ENCODE data around the gene FCGBP.
"Not testable (repeated sequence)": the region's sequence is repeated elsewhere in the genome, so short reads cannot be mapped to it uniquely, and the experiment has no call there.

The FCGBP gene

DNA sequence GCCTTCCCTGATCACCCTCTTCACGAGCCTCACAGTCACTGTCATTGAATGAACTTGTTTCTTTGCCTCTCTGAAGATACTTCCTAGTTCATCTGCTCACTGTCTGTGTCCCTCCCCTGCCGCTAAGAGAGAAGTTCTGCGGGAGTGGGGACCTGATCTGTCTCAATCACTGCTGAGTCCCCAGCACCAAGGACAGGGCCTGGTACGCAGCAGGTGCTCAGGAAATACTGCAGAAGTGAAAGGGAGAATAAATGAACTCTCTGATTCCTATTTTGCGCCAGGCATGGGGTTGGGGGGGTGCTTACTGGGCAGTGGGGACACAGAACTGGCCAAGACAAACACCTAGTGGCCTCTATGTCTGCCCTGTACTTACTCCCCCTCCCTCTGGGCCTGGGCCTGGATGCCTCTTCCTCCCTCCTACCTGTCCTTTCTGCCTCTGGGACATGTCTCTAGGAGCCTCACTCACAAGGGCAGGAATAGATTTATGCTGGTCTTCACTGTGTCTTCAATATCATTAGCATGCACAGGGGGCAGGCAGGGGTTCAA, 17.5 kb downstream of the FCGBP start:
- no peak for DNase-seq

DNA sequence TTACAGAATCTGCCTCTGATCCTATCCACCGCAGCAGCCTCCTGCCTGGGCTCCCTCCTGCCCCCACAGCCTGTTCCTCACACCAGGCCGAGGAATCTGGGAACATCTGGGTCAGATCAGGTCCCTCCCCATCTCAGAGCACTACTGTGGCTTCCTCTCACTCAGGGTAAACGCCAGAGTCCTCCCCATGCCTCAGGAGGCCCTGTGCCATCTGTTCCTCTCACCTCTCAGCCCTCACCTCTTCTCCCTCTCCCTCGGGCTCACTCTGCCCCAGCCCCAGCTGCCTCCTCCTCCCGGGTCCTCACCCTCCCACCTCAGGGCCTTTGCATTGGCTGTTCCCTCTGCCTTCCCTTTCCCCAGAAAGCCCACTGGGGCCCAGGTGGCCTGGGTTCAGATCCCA, 18.2 kb downstream of the FCGBP start:
- no peak for DNase-seq

DNA sequence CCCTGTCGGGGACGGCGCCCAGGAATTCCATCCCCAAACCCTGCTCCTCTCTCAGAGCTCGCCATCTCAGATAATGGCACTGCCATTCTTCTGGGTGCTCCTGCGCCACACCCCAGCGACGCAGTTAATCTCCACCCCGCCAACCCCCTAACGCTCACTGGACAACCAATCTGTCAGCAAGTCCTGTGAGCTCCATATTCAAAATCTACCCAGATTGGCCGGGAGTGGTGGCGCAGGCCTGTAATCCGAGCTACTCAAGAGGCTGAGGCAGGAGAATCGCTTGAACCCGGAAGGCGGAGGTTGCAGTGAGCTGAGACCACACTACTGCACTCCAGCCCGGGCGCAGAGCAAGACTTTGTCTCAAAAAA, 18.6 kb downstream of the FCGBP start:
- DNase-seq = no peak

DNA sequence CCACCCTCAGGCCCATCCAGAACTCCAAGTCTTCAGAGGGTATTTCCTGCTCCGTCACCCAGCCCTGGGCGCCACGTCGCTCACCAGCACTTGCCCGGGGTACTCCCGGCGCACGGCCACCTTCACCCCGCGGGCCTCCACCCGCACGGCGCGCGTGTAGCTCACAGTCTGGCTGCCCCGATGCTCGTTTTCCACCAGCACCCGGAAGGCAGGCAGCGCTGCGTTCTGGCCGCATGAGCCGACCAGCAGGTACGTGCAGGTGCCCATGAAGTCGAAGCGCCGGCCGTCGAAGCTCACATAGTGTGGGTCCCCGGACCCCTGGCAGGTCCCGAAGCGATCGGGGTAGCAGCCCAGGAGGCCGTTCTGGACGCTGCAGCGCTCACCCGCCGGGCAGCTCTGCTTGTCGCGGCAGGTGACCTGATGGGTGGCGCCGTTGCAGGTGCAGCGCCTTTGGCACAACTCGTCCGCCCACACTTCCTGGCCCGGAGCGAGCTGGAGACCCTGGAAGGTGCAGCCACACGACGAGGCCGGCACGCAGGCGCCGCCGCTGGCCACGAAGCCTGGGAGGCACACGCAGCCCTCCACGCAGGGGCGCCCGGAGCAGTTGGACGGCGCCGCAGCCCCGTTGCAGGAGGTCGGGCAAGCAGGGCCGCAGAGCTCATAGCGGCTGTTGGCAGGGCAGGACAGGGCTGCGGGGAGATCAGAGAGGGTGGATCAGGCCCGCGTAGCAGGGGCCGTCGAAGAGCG, 19.2 kb downstream of the FCGBP start:
- no peak for DNase-seq

DNA sequence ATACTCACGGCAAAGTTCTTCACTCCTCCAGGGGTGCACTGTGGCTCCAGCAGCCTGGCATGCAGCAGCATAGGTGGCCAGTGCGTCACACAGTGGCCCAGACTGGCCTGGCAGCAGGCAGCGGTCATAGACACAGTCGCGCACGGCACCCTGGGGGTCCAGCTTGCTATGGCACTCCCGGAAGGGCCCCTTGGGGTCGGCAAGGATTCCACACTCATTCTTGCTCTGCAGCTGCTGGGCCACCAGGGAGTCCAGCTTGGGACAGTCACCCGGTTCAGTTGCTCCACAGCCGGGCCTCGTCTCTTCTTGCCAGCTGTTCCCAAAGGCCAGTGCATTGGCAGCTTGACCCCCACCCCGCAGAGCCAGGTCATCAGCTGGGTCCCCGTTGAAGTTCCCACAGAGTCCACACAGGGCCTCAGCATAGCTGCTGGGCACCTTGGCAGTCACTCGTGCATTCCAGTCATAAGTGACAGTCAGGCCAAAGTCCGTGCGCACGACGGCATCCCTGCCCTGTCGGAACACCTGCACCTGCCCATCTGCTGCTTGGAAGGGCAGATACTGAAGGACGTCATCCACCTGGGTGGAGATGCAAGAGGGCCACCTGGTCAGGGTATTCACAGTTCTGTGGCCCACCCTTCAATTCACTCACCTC, 20.6 kb downstream of the FCGBP start:
- DNase-seq = no peak

DNA sequence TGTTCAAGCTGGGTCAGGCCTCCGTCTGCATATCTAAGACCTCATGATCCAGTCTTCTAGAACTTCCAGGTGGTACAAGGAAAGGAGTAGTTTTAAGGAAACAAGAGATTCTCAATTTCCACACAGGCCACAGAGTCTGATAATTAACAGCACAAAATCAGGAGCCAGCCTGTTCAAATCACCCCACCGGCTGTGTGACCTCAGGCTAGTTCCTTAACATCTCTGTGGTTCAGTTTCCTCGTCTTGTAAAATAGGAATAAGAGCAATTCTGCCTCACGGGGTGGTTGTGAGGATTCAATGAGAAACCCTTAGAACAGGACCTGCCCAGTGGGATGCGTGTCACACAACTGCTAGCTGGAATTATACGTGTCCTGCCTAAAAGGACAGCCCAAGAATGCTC, 25.6 kb downstream of the FCGBP start:
- no peak for DNase-seq

DNA sequence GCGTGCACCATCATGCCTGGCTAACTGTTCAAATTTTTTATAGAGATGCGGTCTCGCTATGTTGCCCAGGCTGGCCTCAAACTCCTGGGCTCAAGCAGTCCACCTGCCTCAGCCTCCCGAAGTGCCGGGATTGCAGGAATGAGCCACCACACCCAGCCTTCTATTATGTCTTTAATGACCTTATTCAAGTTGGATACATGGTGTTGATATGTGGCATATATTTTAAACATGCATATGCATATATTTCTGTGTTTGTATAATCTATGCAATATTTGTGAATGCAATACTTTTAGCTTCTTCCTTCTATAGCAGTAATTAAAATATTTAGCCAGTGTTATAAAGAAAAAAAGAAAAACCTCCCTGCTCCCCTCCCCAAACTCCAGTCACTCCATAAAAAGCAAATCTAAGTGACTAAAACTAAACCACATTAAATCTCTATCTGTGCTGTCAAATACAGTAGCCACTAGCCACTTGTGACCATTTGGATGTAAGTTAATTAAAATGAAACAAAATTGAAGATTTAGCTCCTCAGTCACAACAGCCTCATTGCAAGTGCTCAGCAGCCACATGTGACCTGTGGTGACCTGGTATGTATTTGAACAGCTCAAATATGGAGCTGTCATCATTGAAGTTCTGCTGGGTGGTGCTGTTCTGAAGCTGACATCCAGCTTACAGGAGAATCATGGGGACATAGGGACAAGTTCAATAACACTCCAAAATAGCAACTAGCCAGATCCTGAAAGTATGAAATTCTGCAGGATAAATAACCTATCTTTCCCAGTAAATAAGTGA, 27.4 kb downstream of the FCGBP start:
- no peak for DNase-seq

DNA sequence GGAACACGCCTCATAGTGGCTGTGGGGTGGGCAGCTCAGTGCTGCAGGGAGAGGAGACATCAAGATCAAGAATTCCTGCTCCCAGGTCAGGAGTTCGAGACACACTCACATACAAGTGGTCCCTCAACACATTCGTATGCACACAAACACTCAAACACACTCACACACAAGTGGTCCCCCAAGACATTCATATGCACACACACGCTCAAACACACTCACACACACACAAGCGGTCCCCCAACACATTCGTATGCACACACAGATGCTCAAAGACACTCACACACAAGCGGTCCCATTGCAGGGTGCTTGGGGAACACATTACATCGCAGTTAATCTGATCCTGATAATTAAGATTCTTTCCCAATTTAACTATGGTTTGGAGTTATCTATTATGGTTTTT, 28.2 kb downstream of the FCGBP start:
- no peak for DNase-seq

DNA sequence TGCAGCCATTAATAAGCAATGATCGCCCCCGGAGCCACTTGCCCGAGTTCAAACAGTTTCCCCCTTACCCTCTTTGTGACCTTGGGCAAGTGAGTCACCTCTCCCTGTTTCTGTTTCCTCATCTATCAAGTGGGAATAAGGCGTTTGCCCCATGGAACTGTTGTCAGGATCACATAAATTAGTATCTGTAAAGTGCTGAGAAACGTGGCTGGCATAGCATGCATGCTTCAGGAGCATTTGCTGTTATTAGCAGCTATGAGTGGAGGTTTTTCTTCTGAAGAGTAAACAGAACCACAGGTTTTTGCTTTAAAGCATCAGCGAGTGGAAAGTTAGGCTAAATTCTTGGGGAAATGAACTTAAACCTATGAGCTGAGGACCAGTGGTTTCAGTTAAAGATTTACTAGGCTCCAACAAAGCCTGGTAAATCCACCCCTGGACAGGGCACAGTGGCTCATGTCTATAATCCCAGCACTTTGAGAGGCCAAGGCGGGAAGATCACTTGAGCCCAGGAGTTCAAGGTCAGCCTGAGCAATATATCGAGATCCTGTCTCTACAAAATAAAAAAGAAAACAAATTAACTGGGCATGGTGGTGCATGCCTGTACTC, 30.8 kb downstream of the FCGBP start:
- DNase-seq = not testable (repeated sequence)

DNA sequence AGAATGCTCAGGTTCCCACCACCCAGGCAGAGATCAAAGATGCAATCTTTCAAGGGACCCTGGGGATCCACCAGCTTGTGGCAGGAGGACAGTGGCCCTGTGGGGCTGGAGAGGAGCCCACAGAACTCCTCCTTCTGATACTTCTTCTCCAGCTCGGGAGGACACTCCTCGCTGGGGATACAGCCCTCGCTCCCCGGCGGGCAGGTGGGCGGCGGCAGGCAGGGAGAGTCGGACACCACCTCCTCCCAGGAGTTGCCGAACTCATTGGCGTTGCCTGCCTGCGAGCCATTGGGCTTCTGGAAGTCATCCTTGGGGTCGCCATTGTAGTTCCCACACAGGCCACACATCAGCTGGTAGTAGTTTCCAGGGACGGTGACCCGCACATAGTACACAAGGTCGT, 32.1 kb downstream of the FCGBP start:
- not testable (repeated sequence) for DNase-seq

DNA sequence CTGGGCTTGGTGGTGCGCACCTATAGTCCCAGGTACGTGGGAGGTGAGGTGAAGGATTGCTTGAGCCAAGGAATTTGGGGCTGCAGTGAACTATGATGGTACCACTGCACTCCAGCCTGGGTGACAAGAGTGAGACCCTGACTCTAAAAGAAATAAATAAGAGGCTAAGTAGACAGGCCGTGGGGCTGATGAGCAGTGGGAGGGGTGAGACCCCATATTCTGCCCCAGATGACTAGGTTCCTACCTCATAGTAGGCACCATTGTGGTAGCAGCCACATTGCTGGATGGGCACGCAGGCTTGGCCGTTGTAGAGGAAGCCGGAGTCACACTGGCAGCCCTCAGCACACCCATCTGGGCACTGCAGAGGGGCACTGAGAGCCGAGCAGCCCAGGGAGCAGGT, 32.8 kb downstream of the FCGBP start:
- not testable (repeated sequence) for DNase-seq

DNA sequence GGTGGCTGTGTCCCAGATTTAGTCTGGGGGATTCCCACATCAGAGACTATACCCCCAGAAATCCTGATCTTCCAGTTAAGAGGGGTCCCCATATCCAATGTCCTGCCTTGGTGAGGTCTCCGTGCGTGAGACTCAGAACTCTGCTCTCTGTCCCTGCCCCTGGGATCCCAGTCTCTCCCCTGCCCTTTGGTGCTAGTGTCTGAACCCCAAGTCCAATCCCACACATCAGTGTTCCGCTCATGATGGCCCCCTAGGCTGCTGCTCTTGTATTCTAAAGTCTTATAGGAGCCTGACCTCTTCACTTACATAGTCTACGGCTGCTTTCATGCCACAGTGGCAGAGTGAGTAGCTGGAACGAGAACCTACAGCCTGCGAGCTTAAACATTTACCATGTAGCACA, 35.6 kb downstream of the FCGBP start:
- DNase-seq = not testable (repeated sequence)

DNA sequence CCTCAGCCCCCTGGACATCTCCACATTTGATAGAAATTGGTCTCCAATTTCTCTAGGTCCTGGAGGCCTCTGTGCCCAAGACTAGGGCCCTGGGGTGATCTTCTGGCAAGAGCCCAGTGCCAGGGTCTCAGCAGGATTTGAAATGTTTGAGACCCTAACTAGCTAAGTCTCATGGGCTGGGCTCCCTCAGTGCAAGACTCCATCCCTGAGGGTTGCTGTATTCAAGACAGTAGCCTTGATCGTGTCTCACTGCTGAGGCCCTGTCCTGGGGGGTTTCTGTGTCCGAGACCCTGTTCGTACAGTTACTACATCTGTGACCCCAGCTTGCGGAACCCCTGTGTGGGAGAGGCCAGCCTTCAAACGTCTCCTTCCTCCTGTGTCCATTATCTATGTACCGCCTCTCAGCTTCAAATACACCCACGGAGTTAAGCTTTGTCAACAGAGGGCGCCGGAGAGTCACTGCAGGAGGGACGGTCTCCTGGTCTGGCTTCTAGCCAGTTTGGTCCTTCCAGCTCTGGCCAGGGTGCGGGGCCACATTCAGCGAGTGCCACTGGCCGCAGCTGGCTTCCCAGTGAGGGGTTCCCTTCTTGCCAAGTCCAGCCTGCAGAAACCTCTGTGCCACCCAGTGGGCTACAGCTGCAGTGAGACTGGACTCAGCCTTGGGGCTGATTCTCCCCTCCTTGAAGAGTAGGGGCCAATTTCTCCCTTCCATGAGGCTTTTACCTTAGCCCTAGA, 36.8 kb downstream of the FCGBP start:
- DNase-seq = peak; percentile 32

DNA sequence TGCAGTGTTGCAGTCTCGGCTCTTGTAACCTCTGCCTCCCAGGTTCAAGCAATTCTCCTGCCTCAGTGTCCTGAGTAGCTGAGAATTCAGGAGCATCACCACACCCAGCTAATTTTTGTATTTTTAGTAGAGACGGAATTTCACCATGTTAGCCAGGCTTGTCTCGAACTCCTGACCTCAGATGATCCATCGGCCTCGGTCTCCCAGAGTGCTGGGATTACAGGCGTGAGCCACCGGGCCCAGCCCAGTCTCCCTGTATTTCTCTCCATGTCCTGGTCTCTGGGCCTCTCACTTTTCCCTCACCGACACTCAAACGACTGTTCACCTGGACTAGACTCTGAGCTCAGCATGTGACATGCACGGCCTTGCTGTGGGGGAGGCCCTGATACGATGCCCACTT, 39.3 kb downstream of the FCGBP start:
- DNase-seq = not testable (repeated sequence)

DNA sequence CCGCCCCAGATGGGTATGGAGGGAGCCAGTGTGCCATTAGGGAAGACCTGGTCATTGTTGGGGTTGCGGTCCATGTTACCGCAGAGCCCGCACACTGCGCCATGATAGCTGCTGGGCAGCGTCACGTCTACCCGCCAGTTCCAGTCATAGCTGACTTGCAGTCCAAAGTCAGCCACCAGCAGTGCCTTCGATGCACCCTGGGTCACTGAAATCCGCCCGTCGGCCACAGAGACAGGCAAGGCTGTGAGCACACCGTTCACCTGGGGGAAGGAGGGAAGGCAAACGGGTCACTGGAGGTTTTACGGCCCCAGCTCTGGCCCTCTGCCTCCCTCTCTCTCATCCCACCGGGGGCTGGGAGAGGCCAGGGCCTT, 40.2 kb downstream of the FCGBP start:
- DNase-seq = not testable (repeated sequence)

DNA sequence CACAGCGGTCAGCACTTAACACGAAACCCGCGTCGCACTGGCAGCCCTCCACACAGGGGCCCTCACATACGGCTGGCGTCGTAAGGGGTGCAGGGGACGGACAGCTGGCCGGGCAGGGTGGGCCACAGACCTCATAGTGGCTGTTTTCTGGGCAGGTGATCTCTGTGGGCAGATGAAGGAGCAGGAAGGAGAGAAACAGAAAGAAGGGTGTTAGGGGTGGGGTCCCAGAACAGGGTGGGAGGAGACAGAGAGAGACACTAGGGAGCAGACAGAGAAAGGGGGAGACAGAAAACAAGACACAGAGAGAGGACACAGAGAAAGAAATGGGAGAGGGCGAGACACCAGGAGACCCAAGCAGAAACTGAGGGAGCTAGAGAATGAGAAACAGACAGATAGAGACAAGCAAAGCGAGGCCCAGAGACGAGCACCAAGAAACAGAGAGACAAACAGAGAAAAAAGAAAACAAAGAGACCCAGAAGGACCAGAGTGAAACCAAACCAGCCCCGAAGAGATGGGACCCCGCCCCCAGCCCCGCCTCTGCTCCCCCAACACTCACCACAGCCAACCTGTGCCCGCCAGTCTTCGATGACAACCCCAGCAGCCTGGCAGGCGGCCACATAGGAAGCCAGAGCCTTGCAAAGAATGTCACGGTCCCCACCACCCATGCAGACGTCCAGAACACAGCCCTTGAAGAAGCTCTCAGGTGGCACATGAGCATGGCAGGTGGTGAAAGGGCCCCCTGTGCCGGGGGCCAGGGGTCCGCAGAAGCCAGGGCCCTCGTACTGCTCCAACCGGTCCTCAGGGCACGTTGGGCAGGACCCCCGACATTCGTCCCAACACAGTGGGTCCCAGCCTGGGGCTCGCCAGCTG, 40.8 kb downstream of the FCGBP start:
- not testable (repeated sequence) for DNase-seq

DNA sequence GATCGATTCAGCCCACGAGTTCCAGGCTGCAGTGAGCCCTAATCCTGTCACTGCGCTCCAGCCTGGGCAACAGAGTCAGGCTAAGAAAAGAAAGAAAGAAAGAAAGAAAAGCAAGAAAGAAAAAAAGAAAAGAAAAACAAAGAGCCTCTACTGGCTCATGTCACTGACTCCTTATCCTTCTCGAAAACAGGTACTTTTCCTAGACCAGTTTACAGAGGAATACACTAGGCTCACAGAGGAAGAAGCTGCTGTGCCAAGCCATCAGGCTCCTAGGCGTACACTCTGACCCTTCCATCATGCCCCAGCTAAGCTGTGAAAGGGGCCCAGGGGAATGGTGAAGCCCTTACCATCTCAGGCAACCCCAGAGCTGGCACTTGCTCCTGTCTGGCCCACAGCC, 41.9 kb downstream of the FCGBP start:
- not testable (repeated sequence) for DNase-seq

DNA sequence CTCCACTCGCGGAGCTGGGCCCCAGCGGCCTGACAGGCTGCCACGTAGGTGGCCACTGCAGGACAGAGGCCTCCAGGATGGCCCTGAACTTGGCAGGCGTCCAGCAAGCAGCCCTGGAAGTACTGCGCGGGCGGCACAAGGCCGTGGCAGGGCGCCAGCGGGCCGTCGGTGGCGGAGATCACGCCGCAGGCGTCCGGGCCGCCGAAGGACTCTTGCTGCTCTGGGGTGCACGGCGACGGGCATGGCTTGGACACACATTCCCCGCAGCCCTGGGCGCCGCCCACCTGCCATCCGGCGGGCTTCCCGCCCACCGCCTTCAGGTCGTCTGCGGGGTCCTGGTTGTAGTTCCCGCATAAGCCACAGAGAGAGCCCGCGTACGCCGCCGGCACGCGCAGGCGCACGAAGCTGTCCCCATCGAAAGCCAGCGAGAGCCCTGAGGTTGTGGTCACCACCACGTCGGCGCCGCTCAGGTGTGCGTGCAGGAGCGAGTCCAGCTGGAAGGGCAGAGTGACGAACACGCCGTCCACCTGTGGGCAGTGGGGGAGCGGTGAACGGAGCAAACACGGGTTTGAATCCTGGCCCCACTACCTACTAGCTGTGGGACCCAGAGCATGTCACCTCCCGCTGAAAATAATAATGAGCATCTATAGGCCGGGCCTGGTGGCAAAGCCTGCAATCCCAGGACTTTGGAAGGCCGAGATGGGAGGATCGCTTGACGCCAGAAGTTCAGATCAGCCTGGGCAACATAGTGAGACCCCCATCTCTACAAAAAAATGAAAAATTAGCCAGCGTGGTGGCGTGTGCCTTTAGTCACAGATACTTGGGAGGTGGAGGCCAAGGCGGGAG, 42.6 kb downstream of the FCGBP start:
- not testable (repeated sequence) for DNase-seq

DNA sequence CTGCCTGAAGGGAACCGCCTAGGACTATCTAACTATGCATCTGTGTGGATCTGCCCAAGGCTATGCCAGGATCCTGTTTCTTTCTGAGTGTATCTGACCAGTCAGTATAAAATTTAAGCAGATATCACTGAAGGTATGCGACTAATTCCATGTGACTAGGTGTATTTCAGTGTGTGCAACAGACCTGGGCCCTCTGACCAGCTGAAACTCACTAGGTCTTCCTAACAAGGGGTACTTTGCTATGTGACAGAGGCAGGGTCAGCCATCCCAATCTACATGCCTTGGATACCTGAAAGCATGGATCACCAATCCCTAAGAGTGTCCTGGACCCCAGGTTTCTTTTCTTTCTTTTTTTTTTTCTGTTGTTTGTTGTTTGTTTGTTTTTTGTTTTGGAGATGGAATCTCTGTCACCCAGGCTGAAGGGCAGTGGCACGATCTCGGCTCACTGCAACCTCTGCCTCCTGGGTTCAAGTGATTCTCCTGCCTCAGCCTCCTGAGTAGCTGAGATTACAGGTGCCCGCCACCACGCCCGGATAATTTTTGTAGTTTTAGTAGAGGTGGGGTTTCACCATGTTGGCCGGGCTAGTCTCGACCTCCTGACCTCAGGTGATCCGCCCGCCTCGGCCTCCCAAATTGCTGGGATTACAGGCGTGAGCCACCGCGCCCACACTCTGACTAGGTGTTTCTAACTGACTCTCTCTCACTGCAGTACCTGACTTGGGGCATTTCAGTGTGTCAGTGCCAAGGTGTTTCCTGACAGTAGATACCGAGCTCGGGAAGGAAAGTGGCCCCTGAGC, 43.5 kb downstream of the FCGBP start:
- no peak for DNase-seq

Measured in activated CD4-positive, alpha-beta T cell treated with anti-CD3 and anti-CD28 coated beads for 1 hour (primary cell).